HepG2 (cell line): Measurements from ENCODE around the gene OR1J1. TPM values are rescaled to one million over a fixed set of nuclear protein-coding genes. Genes with fewer than 3 reads are reported as not detected.

Source experiments
- ATAC-seq: fragments of 200-7000 bp; cut with Tn5 transposase; 3 replicates; pipeline ENCODE4 v1.9.1; 2020; ENCODE audit warnings: mild to moderate bottlenecking, moderate library complexity
- BruUV-seq: library from RNA; stranded (reverse); fragments of 400-500 nt; replicated peaks from 2 replicates; lab custom pipeline; 2021; lab: Mats Ljungman, UMichigan
- CTCF ChIA-PET: fragments of 300-600 bp; formaldehyde crosslinking; extraction: SDS; loops from one replicate; lab custom pipeline; 2021; ENCODE audit warnings: low total read pairs, inconsistent platforms, low intra/inter-chr PET ratio; lab: Yijun Ruan, JAX
- POLR2A ChIA-PET: fragments of 350-600 bp; sonication (Branson Sonifier 250); formaldehyde crosslinking; loops from one replicate; lab custom pipeline; 2020; ENCODE audit warnings: antibody characterized with exemption, inconsistent platforms; lab: Yijun Ruan, JAX
- DNase-seq: peaks from one replicate; pipeline ENCODE4 v3.0.0-alpha.2; 2015; ENCODE audit warnings: low spot score
- FAIRE-seq: peaks from 3 replicates; lab custom pipeline; 2011; peaks lifted over from hg19 to GRCh38; lab: Jason Lieb, UNC
- H2AFZ ChIP-seq: one replicate; pipeline ENCODE4 v1.6.1; 2011; ENCODE audit warnings: low read length, inconsistent platforms
- H3K27ac ChIP-seq: fragments of 300-600 bp; 3 replicates; pipeline ENCODE4 v1.8.0; 2011; ENCODE audit warnings: mixed run types, mild to moderate bottlenecking, mixed read lengths, low read length, inconsistent platforms; ENCODE audit not compliant: insufficient read depth; ENCODE audit errors: extremely low read length
- H3K27me3 ChIP-seq, 2 experiments: fragments of 200-600 bp in 1 of 2; 2 replicates in 1 of 2; 3 replicates in 1 of 2; pipeline versions ENCODE4 v1.6.0 to v1.8.0; 2011; ENCODE audit warnings: low read length in 2 of 2, mild to moderate bottlenecking in 2 of 2, moderate library complexity in 2 of 2, inconsistent platforms in 1 of 2; ENCODE audit not compliant: insufficient read depth in 2 of 2, control insufficient read depth in 1 of 2
- H3K36me3 ChIP-seq, 2 experiments: fragments of 200-600 bp in 1 of 2; replicated peaks in 1 of 2; 2 replicates in 1 of 2; 3 replicates in 1 of 2; pipeline versions ENCODE4 v1.5.1 to v1.8.0; 2011; ENCODE audit warnings: low read length in 2 of 2, inconsistent platforms in 1 of 2; ENCODE audit not compliant: insufficient read depth in 2 of 2, control insufficient read depth in 1 of 2
- H3K4me1 ChIP-seq: 2 replicates; pipeline ENCODE4 v1.5.1; 2012; ENCODE audit warnings: low read length, inconsistent platforms; ENCODE audit not compliant: insufficient read depth
- H3K4me2 ChIP-seq: 2 replicates; pipeline ENCODE4 v1.6.0; 2011; ENCODE audit warnings: low read depth, low read length, inconsistent platforms
- H3K4me3 ChIP-seq, 3 experiments: fragments of 200-600 bp in 1 of 3; sonication (generic), shearing (Covaris generic) in 1 of 3; replicated peaks in 1 of 3; 2 replicates each; pipeline ENCODE4 v1.5.1; 2011 to 2016; ENCODE audit warnings: low read length in 3 of 3, inconsistent platforms in 2 of 3, low read depth in 2 of 3, mild to moderate bottlenecking in 2 of 3, control low read depth in 1 of 3, mixed read lengths in 1 of 3; ENCODE audit not compliant: insufficient read depth in 1 of 3
- H3K79me2 ChIP-seq: one replicate; pipeline ENCODE4 v1.6.1; 2011; ENCODE audit warnings: low read length, inconsistent platforms; ENCODE audit not compliant: insufficient read depth
- H3K9ac ChIP-seq: 2 replicates; pipeline ENCODE4 v1.6.0; 2011; ENCODE audit warnings: mild to moderate bottlenecking, low read depth, low read length, inconsistent platforms; ENCODE audit not compliant: insufficient read depth
- H3K9me3 ChIP-seq: 2 replicates; pipeline ENCODE4 v1.5.1; 2012; ENCODE audit warnings: mild to moderate bottlenecking, low read length
- H4K20me1 ChIP-seq: 2 replicates; pipeline ENCODE4 v1.6.0; 2011; ENCODE audit warnings: inconsistent platforms, mild to moderate bottlenecking, low read length, moderate library complexity; ENCODE audit not compliant: insufficient read depth
- CBX1 ChIP-seq: IDR thresholded peaks from one replicate; pipeline ENCODE4 v1.6.1; 2016; ENCODE audit warnings: antibody characterized with exemption, low read depth
- DRAP1 ChIP-seq: IDR thresholded peaks from 2 replicates; pipeline ENCODE4 v1.6.1; 2016; ENCODE audit warnings: missing genetic modification reagents, missing compliant biosample characterization
- E2F1 ChIP-seq: sonication (generic); formaldehyde crosslinking; IDR thresholded peaks from 2 replicates; pipeline ENCODE4 v1.5.0; 2020; ENCODE audit warnings: missing genetic modification reagents
- GATA4 ChIP-seq: sonication (generic); IDR thresholded peaks from 2 replicates; pipeline ENCODE4 v1.6.1; 2016; ENCODE audit warnings: antibody characterized with exemption, low read depth, borderline replicate concordance
- HINFP ChIP-seq: sonication (generic); formaldehyde crosslinking; IDR thresholded peaks from 2 replicates; pipeline ENCODE4 v1.4.0; 2020; ENCODE audit warnings: low read depth, mild to moderate bottlenecking, missing genetic modification reagents
- KLF16 ChIP-seq, 2 experiments: sonication (generic) in 1 of 2; formaldehyde crosslinking in 1 of 2; IDR thresholded peaks; 2 replicates each; pipeline versions ENCODE4 v1.6.1 to v1.8.0; 2016 to 2023; ENCODE audit warnings: missing genetic modification reagents in 2 of 2, missing compliant biosample characterization in 1 of 2
- REST ChIP-seq, 2 experiments: IDR thresholded peaks; 2 replicates each; pipeline ENCODE4 v1.6.1; 2011 to 2012; ENCODE audit warnings: low read length in 2 of 2, borderline replicate concordance in 1 of 2, low read depth in 1 of 2, mild to moderate bottlenecking in 1 of 2, moderate library complexity in 1 of 2
- TBX3 ChIP-seq: fragments of 450-650 bp; IDR thresholded peaks from 2 replicates; pipeline ENCODE4 v1.6.1; 2017; ENCODE audit warnings: antibody characterized with exemption, mild to moderate bottlenecking, inconsistent platforms, borderline replicate concordance
- TFE3 ChIP-seq: IDR thresholded peaks from 2 replicates; pipeline ENCODE4 v1.6.1; 2016
- ZBTB43 ChIP-seq: sonication (generic); formaldehyde crosslinking; conservative IDR thresholded peaks from 2 replicates; pipeline ENCODE4 v1.4.0; 2020; ENCODE audit warnings: missing genetic modification reagents
- ZNF24 ChIP-seq: fragments of 450-650 bp; IDR thresholded peaks from 2 replicates; pipeline ENCODE4 v1.6.1; 2017; ENCODE audit warnings: antibody characterized with exemption, mild to moderate bottlenecking
- ZNF343 ChIP-seq: sonication (generic); formaldehyde crosslinking; IDR thresholded peaks from 2 replicates; pipeline ENCODE4 v1.4.0; 2020; ENCODE audit warnings: mild to moderate bottlenecking, missing genetic modification reagents
- ZNF572 ChIP-seq: sonication (generic); formaldehyde crosslinking; IDR thresholded peaks from 2 replicates; pipeline ENCODE4 v1.5.1; 2020; ENCODE audit warnings: mild to moderate bottlenecking, missing genetic modification reagents
- ZSCAN29 ChIP-seq: sonication (generic); formaldehyde crosslinking; conservative IDR thresholded peaks from 2 replicates; pipeline ENCODE4 v1.4.0; 2020; ENCODE audit warnings: mild to moderate bottlenecking, missing genetic modification reagents
- WGBS: methylation state at CpG from one replicate; pipeline ENCODE4 v1.1.6; 2017; ENCODE audit warnings: low lambda C conversion rate; 5-methylcytosine and 5-hydroxymethylcytosine counted together
- in situ Hi-C: cut with HindIII; loops from 2 replicates; pipeline ENCODE4 v1.10.0; 2017; ENCODE audit warnings: low pct_unique_long_range_greater_than_20kb; ENCODE audit not compliant: extremely low pct_ligation_motif_present
- intact Hi-C: fragments of 100-400 bp; cut with micrococcal nuclease; formaldehyde crosslinking; loops from one replicate; pipeline ENCODE4 v1.10.0; 2022; ENCODE audit not compliant: unreplicated experiment
- polyA plus RNA-seq, 8 experiments: library from polyadenylated mRNA; depleted of rRNA in 3 of 8; stranded (reverse) in 7 of 8; unstranded in 1 of 8; fragments of >200 nt; fragmentation: Illumina TruSeq in 4 of 8; extraction: Trizol in 4 of 8; gene quantifications; 2 replicates each; pipeline versions ENCODE4 v1.2.1 to v1.2.3, GENCODE V29; 2011 to 2016; ENCODE audit warnings: low read depth in 4 of 8, missing spikeins in 1 of 8, mixed read lengths in 1 of 8; ENCODE audit not compliant: insufficient read depth in 1 of 8
- total RNA-seq, 5 experiments: library from RNA; depleted of rRNA; stranded (reverse); fragments of >200 nt; fragmentation: Illumina TruSeq; extraction: Trizol; gene quantifications; 2 replicates each; pipeline ENCODE4 v1.2.3, GENCODE V29; 2016; ENCODE audit warnings: low read depth in 1 of 5

Gene OR1J1
- total and polyA plus RNA-seq, 2 of the 13 experiments (the other 11 are each of a cell fraction or from before 2014, with no cell fraction given), result not detected

- DNase-seq, result no peak
- Histone ChIP-seq H2AFZ (no peak overlapping the region), H3K4me2 (no peak overlapping the region), H3K79me2 (no peaks in the 10 kb centered on the region), H3K4me3 (no peak overlapping the region), H3K9ac (no peak overlapping the region), H3K27me3 (no peaks in the 10 kb centered on the region), H3K9me3 (no peaks in the 10 kb centered on the region), H3K4me1 (no peaks in the 10 kb centered on the region), H3K36me3 (no peaks in the 10 kb centered on the region), H4K20me1 (no peaks in the 10 kb centered on the region), H3K27ac (no peak overlapping the region)
- BruUV-seq, result no TSS peak
- 65% methylated on average over 3 of the region's 3 CpGs for WGBS
- in situ Hi-C loops, result loop anchor here (10.0 kb wide), 2 partner anchors 331 to 361 kb away; partner anchors contain the start of gene TTLL11
- CTCF ChIA-PET, result no interaction called here
- FAIRE-seq, result no peak
- POLR2A ChIA-PET, result no interaction called here
- intact Hi-C loops, result no loop called here
- ATAC-seq, result no peak
- TF ChIP-seq ZNF343, result no peak
- TF ChIP-seq ZNF24, result no peak
- TF ChIP-seq GATA4, result no peak
- TF ChIP-seq ZSCAN29 (CRISPR knock-in tag), result no peak
- no peak for TF ChIP-seq ZBTB43
- TF ChIP-seq CBX1, result no peak
- TF ChIP-seq HINFP (CRISPR knock-in tag), result no peak
- no peak for TF ChIP-seq E2F1
- TF ChIP-seq REST (IDR thresholded peaks at IDR 0.05; ENCODE audit: borderline replicate concordance in 1 of 2, low read depth in 1 of 2, low read length in 2 of 2), result no peak
- no peak for TF ChIP-seq TFE3 (CRISPR knock-in tag)
- TF ChIP-seq KLF16 (CRISPR knock-in tag; IDR thresholded peaks at IDR 0.05), result no peak
- TF ChIP-seq ZNF572, result no peak
- TF ChIP-seq DRAP1 (CRISPR knock-in tag), result no peak
- no peak for TF ChIP-seq TBX3
Observed at GRCh38 chr9:122456123-122456522, 21.6 kb downstream of the OR1J1 start.
